MM.1S (cell line): Measurements from ENCODE around the gene TAF4B.
"Not testable (repeated sequence)": the region's sequence is repeated elsewhere in the genome, so short reads cannot be mapped to it uniquely, and the experiment has no call there.

Experiments
- DNase-seq: peaks from one replicate; pipeline ENCODE4 v3.0.0-alpha.2; 2015
- H2AFZ ChIP-seq: fragments of 300-600 bp; sonication (generic); 2 replicates; pipeline ENCODE4 v1.6.0; 2016; ENCODE audit warnings: antibody characterized with exemption, low read length
- H3F3A ChIP-seq: fragments of 300-600 bp; sonication (generic); 2 replicates; pipeline ENCODE4 v1.6.1; 2016; ENCODE audit warnings: mild to moderate bottlenecking, antibody characterized with exemption, low read length, moderate library complexity, mixed read lengths; ENCODE audit not compliant: insufficient read depth
- H3K27ac ChIP-seq: fragments of 300-600 bp; sonication (generic); 2 replicates; pipeline ENCODE4 v1.5.1; 2016; ENCODE audit warnings: mild to moderate bottlenecking, low read length
- H3K27me3 ChIP-seq: fragments of 300-600 bp; sonication (generic); replicated peaks from 2 replicates; pipeline ENCODE4 v1.6.0; 2016; ENCODE audit warnings: low read length; ENCODE audit not compliant: insufficient read depth
- H3K36me3 ChIP-seq: fragments of 300-600 bp; sonication (generic); replicated peaks from 2 replicates; pipeline ENCODE4 v1.6.1; 2016; ENCODE audit warnings: mild to moderate bottlenecking, low read length, mixed read lengths; ENCODE audit not compliant: insufficient read depth
- H3K4me1 ChIP-seq: fragments of 300-600 bp; sonication (generic); 2 replicates; pipeline ENCODE4 v1.6.1; 2016; ENCODE audit warnings: low read length, mixed read lengths
- H3K4me2 ChIP-seq: fragments of 300-600 bp; sonication (generic); 2 replicates; pipeline ENCODE4 v1.6.0; 2016; ENCODE audit warnings: low read depth, low read length
- H3K4me3 ChIP-seq: fragments of 300-600 bp; sonication (generic); 2 replicates; pipeline ENCODE4 v1.5.1; 2016; ENCODE audit warnings: low read length, mixed read lengths
- H3K79me2 ChIP-seq: fragments of 300-600 bp; sonication (generic); 2 replicates; pipeline ENCODE4 v1.6.1; 2016; ENCODE audit warnings: mixed run types, low read length, mixed read lengths
- H3K9ac ChIP-seq: fragments of 300-600 bp; sonication (generic); 2 replicates; pipeline ENCODE4 v1.6.1; 2016; ENCODE audit warnings: low read length, mixed read lengths
- H3K9me2 ChIP-seq: fragments of 300-600 bp; sonication (generic); replicated peaks from 2 replicates; pipeline ENCODE4 v1.6.1; 2016; ENCODE audit warnings: mild to moderate bottlenecking, low read length, mixed read lengths; ENCODE audit not compliant: insufficient read depth
- H3K9me3 ChIP-seq: fragments of 300-600 bp; sonication (generic); replicated peaks from 2 replicates; pipeline ENCODE4 v1.6.1; 2016; ENCODE audit warnings: mild to moderate bottlenecking, low read length, mixed read lengths; ENCODE audit not compliant: insufficient read depth
- H4K20me1 ChIP-seq: fragments of 300-600 bp; sonication (generic); 2 replicates; pipeline ENCODE4 v1.6.1; 2016; ENCODE audit warnings: mild to moderate bottlenecking, low read length, moderate library complexity, mixed read lengths; ENCODE audit not compliant: insufficient read depth
- EZH2 ChIP-seq: fragments of 300-600 bp; sonication (generic); optimal IDR thresholded peaks from 2 replicates; pipeline ENCODE3; 2017; ENCODE audit warnings: low read depth, mild to moderate bottlenecking, antibody characterized with exemption, low read length, mixed read lengths
- EZH2phosphoT487 ChIP-seq: fragments of 300-600 bp; sonication (generic); IDR thresholded peaks from 2 replicates; pipeline ENCODE4 v1.6.1; 2018; ENCODE audit warnings: antibody characterized with exemption, low read length
- TF ChIP-seq, protein P1 (sequence below): fragments of 300-600 bp; sonication (generic); IDR thresholded peaks from 2 replicates; pipeline ENCODE4 v1.5.1; 2016; ENCODE audit warnings: antibody characterized with exemption, low read length, mixed read lengths

Gene TAF4B

DNA sequence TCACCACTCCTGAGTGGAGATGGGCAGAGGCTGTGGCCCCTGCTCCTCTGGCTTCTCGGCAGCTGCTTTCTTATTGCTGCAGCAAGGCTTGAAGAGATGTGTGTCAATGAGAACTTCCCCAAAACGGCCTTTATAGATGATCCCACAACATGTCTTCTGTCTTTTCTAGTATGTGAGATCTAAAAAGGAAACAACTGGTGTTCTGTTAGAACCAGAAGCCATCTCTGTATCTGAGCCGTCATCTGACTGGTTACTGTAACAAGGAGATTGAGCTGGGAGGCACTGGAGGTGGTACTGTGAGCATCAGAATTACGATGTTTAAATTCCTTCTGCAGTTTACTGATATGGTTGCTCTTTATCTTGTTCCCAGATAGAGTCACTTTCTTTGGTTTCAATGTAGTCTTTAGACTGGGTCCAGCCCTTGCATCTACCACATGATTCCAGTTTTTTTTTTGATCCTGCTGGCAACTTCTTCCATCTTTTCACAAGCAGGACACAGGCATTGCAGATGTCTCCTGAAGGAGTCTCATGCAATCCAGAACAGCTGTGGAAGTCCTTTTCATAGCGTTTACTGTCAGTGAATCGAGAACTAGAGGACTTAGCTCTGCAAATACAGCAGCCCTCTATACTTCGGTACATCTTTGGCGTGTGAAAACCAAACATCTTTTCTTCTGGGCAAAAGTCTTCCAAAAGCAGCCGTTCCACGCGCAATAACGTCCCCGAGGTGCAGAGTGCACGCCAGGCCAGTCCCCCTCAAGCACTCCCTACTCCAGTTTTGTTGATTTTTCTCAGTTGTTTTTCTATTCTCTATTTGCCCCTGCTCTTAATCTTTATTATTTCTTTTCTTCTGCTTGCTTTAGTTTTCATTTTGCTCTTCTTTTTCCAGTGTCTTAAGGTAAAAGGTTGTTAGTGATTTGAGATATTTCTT, 29.7 kb downstream of the TAF4B start:
- Histone ChIP-seq H3K9me2 (no peaks in the 10 kb centered on the region), H2AFZ (no peak overlapping the region), H3K4me1 (no peaks in the 10 kb centered on the region), H3K27me3 (no peaks in the 10 kb centered on the region), H3F3A (no peaks in the 10 kb centered on the region), H4K20me1 (no peaks in the 10 kb centered on the region), H3K27ac (no peak overlapping the region), H3K9me3 (no peaks in the 10 kb centered on the region), H3K9ac (no peak overlapping the region), H3K4me2 (no peak overlapping the region), H3K4me3 (no peak overlapping the region), H3K79me2 (peaks cover 75% of the 10 kb centered on the region), H3K36me3 (no peaks in the 10 kb centered on the region)
- DNase-seq: no peak
- TF ChIP-seq EZH2 (no peak), EZH2phosphoT487 (no peak)
- TF ChIP-seq, protein P1, sequence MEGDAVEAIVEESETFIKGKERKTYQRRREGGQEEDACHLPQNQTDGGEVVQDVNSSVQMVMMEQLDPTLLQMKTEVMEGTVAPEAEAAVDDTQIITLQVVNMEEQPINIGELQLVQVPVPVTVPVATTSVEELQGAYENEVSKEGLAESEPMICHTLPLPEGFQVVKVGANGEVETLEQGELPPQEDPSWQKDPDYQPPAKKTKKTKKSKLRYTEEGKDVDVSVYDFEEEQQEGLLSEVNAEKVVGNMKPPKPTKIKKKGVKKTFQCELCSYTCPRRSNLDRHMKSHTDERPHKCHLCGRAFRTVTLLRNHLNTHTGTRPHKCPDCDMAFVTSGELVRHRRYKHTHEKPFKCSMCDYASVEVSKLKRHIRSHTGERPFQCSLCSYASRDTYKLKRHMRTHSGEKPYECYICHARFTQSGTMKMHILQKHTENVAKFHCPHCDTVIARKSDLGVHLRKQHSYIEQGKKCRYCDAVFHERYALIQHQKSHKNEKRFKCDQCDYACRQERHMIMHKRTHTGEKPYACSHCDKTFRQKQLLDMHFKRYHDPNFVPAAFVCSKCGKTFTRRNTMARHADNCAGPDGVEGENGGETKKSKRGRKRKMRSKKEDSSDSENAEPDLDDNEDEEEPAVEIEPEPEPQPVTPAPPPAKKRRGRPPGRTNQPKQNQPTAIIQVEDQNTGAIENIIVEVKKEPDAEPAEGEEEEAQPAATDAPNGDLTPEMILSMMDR: no peak

DNA sequence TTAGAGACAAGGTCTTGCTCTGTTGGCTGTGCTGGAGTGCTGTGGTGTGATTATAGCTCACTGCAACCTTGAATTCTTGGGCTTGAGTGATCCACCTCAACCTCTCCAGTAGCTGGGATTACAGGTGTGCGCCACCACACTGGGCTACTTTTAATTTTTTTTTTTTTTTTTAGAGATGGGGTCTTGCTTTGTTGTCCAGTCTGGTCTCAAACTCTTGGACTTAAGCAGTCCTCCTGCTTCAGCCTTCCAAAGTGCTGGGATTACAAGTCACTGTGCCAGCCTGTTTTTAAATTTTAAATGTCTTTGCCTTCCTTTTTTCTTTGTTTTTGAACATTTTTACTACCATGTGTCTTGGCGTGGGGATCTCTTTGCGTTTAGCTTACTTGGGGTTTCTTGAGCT, 32.5 kb downstream of the TAF4B start:
- H3K9me3 ChIP-seq: no peaks in the 10 kb centered on the region
- H3K27ac ChIP-seq: no peak overlapping the region
- H2AFZ ChIP-seq: no peak overlapping the region
- H3K79me2 ChIP-seq: peaks cover 75% of the 10 kb centered on the region
- H3K36me3 ChIP-seq: no peaks in the 10 kb centered on the region
- H3F3A ChIP-seq: no peaks in the 10 kb centered on the region
- H3K27me3 ChIP-seq: no peaks in the 10 kb centered on the region
- TF ChIP-seq, protein P1: no peak
- TF ChIP-seq EZH2 (no peak), EZH2phosphoT487 (no peak)
- H3K9ac ChIP-seq: no peak overlapping the region
- H4K20me1 ChIP-seq: no peaks in the 10 kb centered on the region
- H3K9me2 ChIP-seq: no peaks in the 10 kb centered on the region
- H3K4me1 ChIP-seq: 0 out of 2 replicates have a peak, but pooled peaks cover 5% of the 10 kb centered on the region
- DNase-seq: no peak
- no peak overlapping the region for H3K4me3 ChIP-seq
- no peak overlapping the region for H3K4me2 ChIP-seq

DNA sequence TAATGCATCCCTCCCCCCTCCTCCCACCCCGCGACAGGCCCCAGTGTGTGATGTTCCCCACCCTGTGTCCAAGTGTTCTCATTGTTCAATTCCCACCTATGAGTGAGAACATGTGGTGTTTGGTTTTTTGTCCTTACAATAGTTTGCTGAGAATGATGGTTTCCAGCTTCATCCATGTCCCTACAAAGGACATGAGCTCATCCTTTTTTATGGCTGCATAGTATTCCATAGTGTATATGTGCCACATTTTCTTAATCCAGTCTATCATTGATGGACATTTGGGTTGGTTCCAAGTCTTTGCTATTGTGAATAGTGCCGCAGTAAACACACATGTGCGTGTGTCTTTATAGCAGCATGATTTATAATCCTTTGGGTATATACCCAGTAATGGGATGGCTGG, 33.2 kb downstream of the TAF4B start:
- not testable (repeated sequence) for H3K4me3 ChIP-seq, H4K20me1 ChIP-seq, H2AFZ ChIP-seq, H3F3A ChIP-seq, H3K27me3 ChIP-seq, H3K4me2 ChIP-seq, H3K27ac ChIP-seq, H3K36me3 ChIP-seq, H3K4me1 ChIP-seq, DNase-seq, H3K9ac ChIP-seq, H3K9me2 ChIP-seq, H3K9me3 ChIP-seq
- peaks cover 75% of the 10 kb centered on the region for H3K79me2 ChIP-seq

DNA sequence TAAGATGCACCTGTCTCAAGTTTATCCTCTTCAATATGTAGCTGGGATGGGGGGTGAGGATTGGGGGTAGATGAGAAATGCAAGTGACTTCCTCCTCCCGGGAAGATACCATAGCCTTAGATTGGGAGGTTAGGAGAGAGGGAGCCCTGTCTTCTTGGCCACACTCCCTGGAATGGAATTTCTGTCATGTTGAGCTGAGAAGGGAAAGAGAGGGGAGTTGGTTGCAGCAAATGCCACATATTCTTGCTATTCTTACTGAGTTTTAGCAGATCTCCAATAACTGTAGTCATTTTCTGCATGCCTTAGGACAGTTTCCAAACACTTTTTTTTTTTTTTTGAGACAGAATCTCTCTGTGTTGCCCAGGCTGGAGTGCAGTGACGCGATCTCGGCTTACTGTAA, 35.9 kb downstream of the TAF4B start:
- Histone ChIP-seq H3K4me3 (no peak overlapping the region), H3K36me3 (no peaks in the 10 kb centered on the region), H2AFZ (no peak overlapping the region), H3K79me2 (peaks cover 68% of the 10 kb centered on the region), H3F3A (no peaks in the 10 kb centered on the region), H3K9ac (no peak overlapping the region), H3K27ac (no peak overlapping the region), H3K9me3 (no peaks in the 10 kb centered on the region), H3K27me3 (no peaks in the 10 kb centered on the region), H3K4me1 (0 out of 2 replicates have a peak, but pooled peaks cover 5% of the 10 kb centered on the region), H4K20me1 (no peaks in the 10 kb centered on the region), H3K9me2 (no peaks in the 10 kb centered on the region), H3K4me2 (no peak overlapping the region)
- TF ChIP-seq EZH2: no peak
- TF ChIP-seq EZH2phosphoT487: no peak
- TF ChIP-seq, protein P1: no peak
- DNase-seq: no peak
